ENCODE results near the gene TBR1. TPM values are rescaled to one million over a fixed set of nuclear protein-coding genes. Genes with fewer than 3 reads are reported as not detected.

TBR1 gene
- total and polyA plus RNA-seq, 8 donors: 0.04 to 0.08 (median 0.07) TPM; not detected in 4

DNA sequence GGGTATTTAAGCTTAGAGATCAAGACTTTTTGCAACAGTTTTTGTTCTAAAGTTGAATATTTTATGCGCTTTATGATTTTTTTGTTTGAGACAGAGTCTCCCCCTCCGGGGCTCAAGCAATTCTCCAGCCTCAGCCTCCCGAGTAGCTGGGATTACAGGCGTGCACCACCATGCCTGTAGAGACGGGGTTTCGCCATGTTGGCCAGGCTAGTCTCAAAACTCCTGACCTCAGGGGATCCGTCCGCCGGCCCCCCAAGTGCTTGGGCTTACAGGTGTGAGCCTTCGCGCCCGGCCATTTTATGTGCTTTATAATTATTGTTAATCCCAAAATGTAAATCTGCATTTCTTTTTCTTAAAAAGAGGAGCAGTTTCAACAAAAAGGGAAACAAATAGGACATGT lies 29.0 kb downstream of the TBR1 start:
- no peak overlapping the region for H3K27ac ChIP-seq
- intact Hi-C loops (cut with DNase I): no loop called here
- H3K36me3 ChIP-seq: no peaks in the 10 kb centered on the region
- H3K4me1 ChIP-seq: no peaks in the 10 kb centered on the region
- no peaks in the 10 kb centered on the region for H3K9me3 ChIP-seq
- no peak for ATAC-seq
- DNase-seq: no peak
- H3K27me3 ChIP-seq: peaks cover 0 to 8% of the 10 kb centered on the region in 2 donors
- TF ChIP-seq CTCF (IDR thresholded peaks at IDR 0.05): no peak
- no peak overlapping the region for H3K4me3 ChIP-seq

- no peak for TF ChIP-seq CTCF (IDR thresholded peaks at IDR 0.05)
- no peak for ATAC-seq
These were observed 32.3 kb downstream of the TBR1 start for GRCh38 chr2:161448431-161448830.

DNA sequence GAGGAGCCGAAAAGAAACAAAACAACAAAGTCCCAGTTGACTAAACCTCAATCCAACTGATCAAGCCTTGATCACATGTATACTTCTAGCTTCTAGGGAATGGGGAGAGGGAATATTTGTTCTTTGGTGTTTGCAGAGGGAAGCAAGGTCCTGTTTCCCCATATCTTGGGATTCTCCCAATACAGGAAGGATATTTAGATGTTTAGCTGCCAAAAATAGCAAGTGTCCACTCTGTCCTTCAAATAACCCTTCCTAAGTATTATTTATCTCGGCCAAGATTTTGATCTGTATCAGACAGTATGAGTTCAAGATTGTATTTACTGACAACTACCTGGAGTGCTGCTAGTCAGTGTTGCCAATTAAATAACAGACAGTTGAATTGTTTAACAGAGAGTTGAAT lies 55.5 kb downstream of the TBR1 start:
- Histone ChIP-seq H3K27me3 (no peaks in the 10 kb centered on the region), H3K9me3 (peaks cover 0 to 11% of the 10 kb centered on the region in 2 donors), H3K27ac (no peak overlapping the region), H3K4me1 (no peaks in the 10 kb centered on the region), H3K4me3 (no peak overlapping the region), H3K36me3 (no peaks in the 10 kb centered on the region)
- no peak for DNase-seq
- ATAC-seq: no peak
- intact Hi-C loops (cut with DNase I): no loop called here
- no peak for TF ChIP-seq CTCF (IDR thresholded peaks at IDR 0.05)

More at GRCh38 chr2:161448431-161448830, 32.3 kb downstream of the TBR1 start:
- Histone ChIP-seq H3K4me1 (no peaks in the 10 kb centered on the region), H3K9me3 (no peaks in the 10 kb centered on the region), H3K27me3 (peaks cover 0 to 8% of the 10 kb centered on the region in 2 donors), H3K36me3 (no peaks in the 10 kb centered on the region), H3K4me3 (no peak overlapping the region), H3K27ac (no peak overlapping the region)
- intact Hi-C loops (cut with DNase I): no loop called here
- no peak for DNase-seq

DNA sequence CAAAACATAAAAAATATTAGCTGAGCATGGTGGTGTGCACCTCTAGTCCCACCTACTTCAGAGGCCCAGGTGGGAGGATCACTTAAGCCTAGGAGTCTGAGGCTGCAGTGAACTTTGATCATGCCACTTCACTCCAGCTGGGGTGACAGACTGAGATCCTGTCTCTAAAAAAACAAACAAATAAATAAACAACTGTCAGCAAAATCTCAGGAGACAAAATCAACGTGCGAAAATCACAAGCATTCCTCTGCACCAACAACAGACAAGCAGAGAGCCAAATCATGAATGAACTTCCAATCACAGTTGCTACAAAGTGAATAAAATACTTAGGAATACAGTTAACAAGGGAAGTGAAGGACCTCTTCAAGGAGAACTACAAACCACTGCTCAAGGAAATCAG lies 58.8 kb downstream of the TBR1 start:
- H3K4me3 ChIP-seq: no peak overlapping the region
- no peak overlapping the region for H3K27ac ChIP-seq
- DNase-seq (no peak), ATAC-seq (no peak)
- H3K4me1 ChIP-seq: no peaks in the 10 kb centered on the region
- H3K9me3 ChIP-seq: peaks cover 0 to 23% of the 10 kb centered on the region in 2 donors
- H3K27me3 ChIP-seq: no peaks in the 10 kb centered on the region
- intact Hi-C loops (cut with DNase I): no loop called here
- H3K36me3 ChIP-seq: no peaks in the 10 kb centered on the region
- no peak for TF ChIP-seq CTCF (IDR thresholded peaks at IDR 0.05)

Other genes starting within 250 kb of the TBR1 start
- 10 to 100 TPM; 40.7 to 64.3 TPM for gene PSMD14, start 107.9 kb upstream of the TBR1 start, total RNA-seq
- gene PSMD14, start 107.9 kb upstream of the TBR1 start, polyA plus RNA-seq (ENCODE audit: insufficient read length in 6 of 6): 10 to 100 TPM; 36.7 to 46.5 (median 40.1) TPM
- gene SLC4A10, start 208.1 kb downstream of the TBR1 start, total RNA-seq: under 1 TPM; 0.03 to 0.08 TPM
- gene SLC4A10, start 208.1 kb downstream of the TBR1 start, polyA plus RNA-seq (ENCODE audit: insufficient read length in 6 of 6): under 1 TPM; 0.34 to 0.61 (median 0.49) TPM

Data from left lung (tissue), 10 donors.